ENCODE measurements around the gene PTPN9. TPM values are rescaled to one million over a fixed set of nuclear protein-coding genes. Genes with fewer than 3 reads are reported as not detected.

PTPN9 gene
- total and polyA plus RNA-seq, 2 of the 13 experiments (the other 11 are each of a cell fraction or from before 2014, with no cell fraction given), result 16.6 to 19.9 TPM

GRCh38 chr15:75452865-75453702 is 126.0 kb downstream of the PTPN9 start (continued):
- TF ChIP-seq, protein P1, sequence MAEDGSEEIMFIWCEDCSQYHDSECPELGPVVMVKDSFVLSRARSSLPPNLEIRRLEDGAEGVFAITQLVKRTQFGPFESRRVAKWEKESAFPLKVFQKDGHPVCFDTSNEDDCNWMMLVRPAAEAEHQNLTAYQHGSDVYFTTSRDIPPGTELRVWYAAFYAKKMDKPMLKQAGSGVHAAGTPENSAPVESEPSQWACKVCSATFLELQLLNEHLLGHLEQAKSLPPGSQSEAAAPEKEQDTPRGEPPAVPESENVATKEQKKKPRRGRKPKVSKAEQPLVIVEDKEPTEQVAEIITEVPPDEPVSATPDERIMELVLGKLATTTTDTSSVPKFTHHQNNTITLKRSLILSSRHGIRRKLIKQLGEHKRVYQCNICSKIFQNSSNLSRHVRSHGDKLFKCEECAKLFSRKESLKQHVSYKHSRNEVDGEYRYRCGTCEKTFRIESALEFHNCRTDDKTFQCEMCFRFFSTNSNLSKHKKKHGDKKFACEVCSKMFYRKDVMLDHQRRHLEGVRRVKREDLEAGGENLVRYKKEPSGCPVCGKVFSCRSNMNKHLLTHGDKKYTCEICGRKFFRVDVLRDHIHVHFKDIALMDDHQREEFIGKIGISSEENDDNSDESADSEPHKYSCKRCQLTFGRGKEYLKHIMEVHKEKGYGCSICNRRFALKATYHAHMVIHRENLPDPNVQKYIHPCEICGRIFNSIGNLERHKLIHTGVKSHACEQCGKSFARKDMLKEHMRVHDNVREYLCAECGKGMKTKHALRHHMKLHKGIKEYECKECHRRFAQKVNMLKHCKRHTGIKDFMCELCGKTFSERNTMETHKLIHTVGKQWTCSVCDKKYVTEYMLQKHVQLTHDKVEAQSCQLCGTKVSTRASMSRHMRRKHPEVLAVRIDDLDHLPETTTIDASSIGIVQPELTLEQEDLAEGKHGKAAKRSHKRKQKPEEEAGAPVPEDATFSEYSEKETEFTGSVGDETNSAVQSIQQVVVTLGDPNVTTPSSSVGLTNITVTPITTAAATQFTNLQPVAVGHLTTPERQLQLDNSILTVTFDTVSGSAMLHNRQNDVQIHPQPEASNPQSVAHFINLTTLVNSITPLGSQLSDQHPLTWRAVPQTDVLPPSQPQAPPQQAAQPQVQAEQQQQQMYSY (CRISPR knock-in tag; IDR thresholded peaks at IDR 0.05), result no peak
- TF ChIP-seq, protein P2, sequence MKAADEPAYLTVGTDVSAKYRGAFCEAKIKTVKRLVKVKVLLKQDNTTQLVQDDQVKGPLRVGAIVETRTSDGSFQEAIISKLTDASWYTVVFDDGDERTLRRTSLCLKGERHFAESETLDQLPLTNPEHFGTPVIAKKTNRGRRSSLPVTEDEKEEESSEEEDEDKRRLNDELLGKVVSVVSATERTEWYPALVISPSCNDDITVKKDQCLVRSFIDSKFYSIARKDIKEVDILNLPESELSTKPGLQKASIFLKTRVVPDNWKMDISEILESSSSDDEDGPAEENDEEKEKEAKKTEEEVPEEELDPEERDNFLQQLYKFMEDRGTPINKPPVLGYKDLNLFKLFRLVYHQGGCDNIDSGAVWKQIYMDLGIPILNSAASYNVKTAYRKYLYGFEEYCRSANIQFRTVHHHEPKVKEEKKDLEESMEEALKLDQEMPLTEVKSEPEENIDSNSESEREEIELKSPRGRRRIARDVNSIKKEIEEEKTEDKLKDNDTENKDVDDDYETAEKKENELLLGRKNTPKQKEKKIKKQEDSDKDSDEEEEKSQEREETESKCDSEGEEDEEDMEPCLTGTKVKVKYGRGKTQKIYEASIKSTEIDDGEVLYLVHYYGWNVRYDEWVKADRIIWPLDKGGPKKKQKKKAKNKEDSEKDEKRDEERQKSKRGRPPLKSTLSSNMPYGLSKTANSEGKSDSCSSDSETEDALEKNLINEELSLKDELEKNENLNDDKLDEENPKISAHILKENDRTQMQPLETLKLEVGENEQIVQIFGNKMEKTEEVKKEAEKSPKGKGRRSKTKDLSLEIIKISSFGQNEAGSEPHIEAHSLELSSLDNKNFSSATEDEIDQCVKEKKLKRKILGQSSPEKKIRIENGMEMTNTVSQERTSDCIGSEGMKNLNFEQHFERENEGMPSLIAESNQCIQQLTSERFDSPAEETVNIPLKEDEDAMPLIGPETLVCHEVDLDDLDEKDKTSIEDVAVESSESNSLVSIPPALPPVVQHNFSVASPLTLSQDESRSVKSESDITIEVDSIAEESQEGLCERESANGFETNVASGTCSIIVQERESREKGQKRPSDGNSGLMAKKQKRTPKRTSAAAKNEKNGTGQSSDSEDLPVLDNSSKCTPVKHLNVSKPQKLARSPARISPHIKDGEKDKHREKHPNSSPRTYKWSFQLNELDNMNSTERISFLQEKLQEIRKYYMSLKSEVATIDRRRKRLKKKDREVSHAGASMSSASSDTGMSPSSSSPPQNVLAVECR (CRISPR knock-in tag; IDR thresholded peaks at IDR 0.05; ENCODE audit: borderline replicate concordance), result no peak
- TF ChIP-seq ZNF891 (CRISPR knock-in tag; IDR thresholded peaks at IDR 0.05) (no peak), ZNF563 (CRISPR knock-in tag; IDR thresholded peaks at IDR 0.05) (no peak), ZXDC (CRISPR knock-in tag; IDR thresholded peaks at IDR 0.05) (no peak), ZNF747 (CRISPR knock-in tag; IDR thresholded peaks at IDR 0.05; ENCODE audit: borderline replicate concordance) (no peak), NFATC3 (CRISPR knock-in tag; IDR thresholded peaks at IDR 0.05) (0 out of 2 replicates have a peak, but pooled peaks have one; percentile 37), DBP (CRISPR knock-in tag; IDR thresholded peaks at IDR 0.05; ENCODE audit: not compliant biosample characterization) (no peak), ZBTB3 (CRISPR knock-in tag; IDR thresholded peaks at IDR 0.05; ENCODE audit: borderline replicate concordance, low read depth) (no peak), ZNF530 (CRISPR knock-in tag; IDR thresholded peaks at IDR 0.05; ENCODE audit: low read depth) (no peak)
- TF ChIP-seq, protein P3, sequence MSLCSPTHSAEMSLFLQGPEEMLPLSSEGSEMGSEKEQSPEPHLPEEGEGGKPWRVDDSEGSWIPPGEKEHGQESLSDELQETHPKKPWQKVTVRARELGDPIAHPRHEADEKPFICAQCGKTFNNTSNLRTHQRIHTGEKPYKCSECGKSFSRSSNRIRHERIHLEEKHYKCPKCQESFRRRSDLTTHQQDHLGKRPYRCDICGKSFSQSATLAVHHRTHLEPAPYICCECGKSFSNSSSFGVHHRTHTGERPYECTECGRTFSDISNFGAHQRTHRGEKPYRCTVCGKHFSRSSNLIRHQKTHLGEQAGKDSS (CRISPR knock-in tag; IDR thresholded peaks at IDR 0.05; ENCODE audit: borderline replicate concordance, low read depth), result 0 out of 2 replicates have a peak, but pooled peaks have one; percentile 10
- TF ChIP-seq, protein P4, sequence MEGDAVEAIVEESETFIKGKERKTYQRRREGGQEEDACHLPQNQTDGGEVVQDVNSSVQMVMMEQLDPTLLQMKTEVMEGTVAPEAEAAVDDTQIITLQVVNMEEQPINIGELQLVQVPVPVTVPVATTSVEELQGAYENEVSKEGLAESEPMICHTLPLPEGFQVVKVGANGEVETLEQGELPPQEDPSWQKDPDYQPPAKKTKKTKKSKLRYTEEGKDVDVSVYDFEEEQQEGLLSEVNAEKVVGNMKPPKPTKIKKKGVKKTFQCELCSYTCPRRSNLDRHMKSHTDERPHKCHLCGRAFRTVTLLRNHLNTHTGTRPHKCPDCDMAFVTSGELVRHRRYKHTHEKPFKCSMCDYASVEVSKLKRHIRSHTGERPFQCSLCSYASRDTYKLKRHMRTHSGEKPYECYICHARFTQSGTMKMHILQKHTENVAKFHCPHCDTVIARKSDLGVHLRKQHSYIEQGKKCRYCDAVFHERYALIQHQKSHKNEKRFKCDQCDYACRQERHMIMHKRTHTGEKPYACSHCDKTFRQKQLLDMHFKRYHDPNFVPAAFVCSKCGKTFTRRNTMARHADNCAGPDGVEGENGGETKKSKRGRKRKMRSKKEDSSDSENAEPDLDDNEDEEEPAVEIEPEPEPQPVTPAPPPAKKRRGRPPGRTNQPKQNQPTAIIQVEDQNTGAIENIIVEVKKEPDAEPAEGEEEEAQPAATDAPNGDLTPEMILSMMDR (CRISPR knock-in tag; IDR thresholded peaks at IDR 0.05), result peak; percentile 47

Data from HepG2 (cell line).